ENCODE results near the gene TMEM120B. TPM values are rescaled to one million over a fixed set of nuclear protein-coding genes. Genes with fewer than 3 reads are reported as not detected.

TMEM120B gene
- total RNA-seq, 1 donor from 2014 or later, result 12.8 TPM

Other genes starting within 250 kb of the TMEM120B start
- 15.8 and 21.0 TPM in 2 replicates for gene KDM2B, start 131.7 kb upstream of the TMEM120B start, total RNA-seq
- gene ORAI1, start 86.2 kb upstream of the TMEM120B start, total RNA-seq, result 6.9 and 14.0 TPM in 2 replicates
- gene MORN3, start 43.1 kb upstream of the TMEM120B start, total RNA-seq, result under 0.01 and 3.1 TPM in 2 replicates
- 47.3 and 82.0 TPM in 2 replicates for gene RHOF, start 80.9 kb downstream of the TMEM120B start, total RNA-seq
- gene SETD1B, start 91.3 kb downstream of the TMEM120B start, total RNA-seq, result 1.6 and 11.9 TPM in 2 replicates
- 2.1 TPM in 2 replicates for gene HPD, start 146.1 kb downstream of the TMEM120B start, total RNA-seq
- 62.3 and 132 TPM in 2 replicates for gene PSMD9, start 176.0 kb downstream of the TMEM120B start, total RNA-seq
- 2.4 and 16.5 TPM in 2 replicates for gene CFAP251, start 205.8 kb downstream of the TMEM120B start, total RNA-seq